Activated naive CD4-positive, alpha-beta T cell treated with anti-CD3 and anti-CD28 coated beads, Interleukin-2, amount 10 ng/mL, durations not matched to agents 7 days and 5 days (primary cell): ENCODE results near the gene HOTAIR.

ENCODE experiments used
- CTCF ChIA-PET: fragments of 350-600 bp; sonication (Branson Sonifier 250); formaldehyde crosslinking; loops from one replicate; lab custom pipeline; 2021; ENCODE audit warnings: antibody characterized with exemption; lab: Charles Lee
- DNase-seq: peaks from one replicate; pipeline ENCODE4 v3.0.0-alpha.2; 2020
- H3K27ac Mint-ChIP-seq: one replicate; pipeline ENCODE4 v1.8.0; 2021; ENCODE audit warnings: mild to moderate bottlenecking, moderate library complexity, mixed read lengths
- H3K27me3 Mint-ChIP-seq: one replicate; pipeline ENCODE4 v1.8.0; 2021; ENCODE audit warnings: mild to moderate bottlenecking, mixed read lengths
- H3K36me3 Mint-ChIP-seq: one replicate; pipeline ENCODE4 v1.8.0; 2021; ENCODE audit warnings: mixed read lengths
- H3K4me1 Mint-ChIP-seq: one replicate; pipeline ENCODE4 v1.8.0; 2021; ENCODE audit warnings: mixed read lengths
- H3K4me3 Mint-ChIP-seq: one replicate; pipeline ENCODE4 v1.8.0; 2021; ENCODE audit warnings: mild to moderate bottlenecking, moderate library complexity, mixed read lengths
- H3K9me3 Mint-ChIP-seq: one replicate; pipeline ENCODE4 v1.8.0; 2021; ENCODE audit warnings: mixed read lengths

Gene HOTAIR

GRCh38 chr12:54006559-54007220 lies 31.9 kb upstream of the HOTAIR start:
- H3K4me3 Mint-ChIP-seq = peak overlapping the region; percentile 67
- no peak for DNase-seq
- CTCF ChIA-PET = interaction anchor here (0.6 to 5.4 kb wide), 13 partner anchors 10 to 208 kb away, joined by 3 to 67 read pairs (median 8); partner anchors contain the start of genes HOXC5 and SMUG1
- H3K36me3 Mint-ChIP-seq = peaks cover 3% of the 10 kb centered on the region
- no peaks in the 10 kb centered on the region for H3K9me3 Mint-ChIP-seq
- peaks cover 100% of the 10 kb centered on the region for H3K27me3 Mint-ChIP-seq
- no peak overlapping the region for H3K27ac Mint-ChIP-seq
- peaks cover 22% of the 10 kb centered on the region for H3K4me1 Mint-ChIP-seq

GRCh38 chr12:54005853-54006558 lies 31.3 kb upstream of the HOTAIR start:
- CTCF ChIA-PET = interaction anchor here (0.7 to 5.4 kb wide), 20 partner anchors 9 to 212 kb away, joined by 3 to 67 read pairs (median 4); partner anchors contain the start of genes HOXC5 and SMUG1
- Mint-ChIP-seq H3K4me3 (peak overlapping the region; percentile 67), H3K9me3 (no peaks in the 10 kb centered on the region), H3K36me3 (peaks cover 3% of the 10 kb centered on the region), H3K27me3 (peaks cover 100% of the 10 kb centered on the region), H3K4me1 (peaks cover 19% of the 10 kb centered on the region), H3K27ac (no peak overlapping the region)
- peak; percentile 87 for DNase-seq

GRCh38 chr12:54005531-54005852 lies 30.7 kb upstream of the HOTAIR start:
- Mint-ChIP-seq H3K4me3 (no peak overlapping the region), H3K36me3 (peaks cover 3% of the 10 kb centered on the region), H3K27ac (no peak overlapping the region), H3K27me3 (peaks cover 100% of the 10 kb centered on the region), H3K9me3 (no peaks in the 10 kb centered on the region), H3K4me1 (peaks cover 19% of the 10 kb centered on the region)
- DNase-seq = no peak
- CTCF ChIA-PET = interaction anchor here (0.7 to 5.4 kb wide), 17 partner anchors 8 to 213 kb away, joined by 3 to 67 read pairs (median 4); partner anchors contain the start of genes HOXC5 and SMUG1

- CTCF ChIA-PET = interaction anchor here (0.8 to 5.4 kb wide), 15 partner anchors 9 to 213 kb away, joined by 3 to 67 read pairs (median 4); partner anchors contain the start of gene HOXC5
- H3K4me3 Mint-ChIP-seq = no peak overlapping the region
- peaks cover 100% of the 10 kb centered on the region for H3K27me3 Mint-ChIP-seq
- H3K9me3 Mint-ChIP-seq = no peaks in the 10 kb centered on the region
- H3K27ac Mint-ChIP-seq = no peak overlapping the region
- peaks cover 3% of the 10 kb centered on the region for H3K36me3 Mint-ChIP-seq
- no peak for DNase-seq
- H3K4me1 Mint-ChIP-seq = peaks cover 19% of the 10 kb centered on the region
These were observed 30.2 kb upstream of the HOTAIR start for GRCh38 chr12:54004841-54005530.

GRCh38 chr12:54004063-54004840 lies 29.5 kb upstream of the HOTAIR start:
- H3K27ac Mint-ChIP-seq = peak overlapping the region; percentile 62

GRCh38 chr12:54003625-54004024 lies 28.9 kb upstream of the HOTAIR start:
- Mint-ChIP-seq H3K36me3 (peaks cover 3% of the 10 kb centered on the region), H3K4me3 (no peak overlapping the region), H3K4me1 (peaks cover 14% of the 10 kb centered on the region), H3K27ac (no peak overlapping the region), H3K27me3 (peaks cover 100% of the 10 kb centered on the region), H3K9me3 (no peaks in the 10 kb centered on the region)
- CTCF ChIA-PET = interaction anchor here (0.6 to 2.9 kb wide), 9 partner anchors 14 to 213 kb away, joined by 3 to 10 read pairs (median 3); no protein-coding TSS in a partner anchor
- DNase-seq = no peak

More at GRCh38 chr12:54004063-54004840, 29.5 kb upstream of the HOTAIR start:
- CTCF ChIA-PET = interaction anchor here (0.6 to 5.4 kb wide), 12 partner anchors 9 to 212 kb away, joined by 3 to 67 read pairs (median 4); partner anchors contain the start of gene HOXC5
- Mint-ChIP-seq H3K4me3 (no peak overlapping the region), H3K4me1 (peaks cover 17% of the 10 kb centered on the region), H3K27me3 (peaks cover 100% of the 10 kb centered on the region), H3K9me3 (no peaks in the 10 kb centered on the region), H3K36me3 (peaks cover 3% of the 10 kb centered on the region)
- DNase-seq = no peak

GRCh38 chr12:54002915-54003389 lies 28.2 kb upstream of the HOTAIR start:
- Mint-ChIP-seq H3K36me3 (peaks cover 3% of the 10 kb centered on the region), H3K4me3 (no peak overlapping the region), H3K9me3 (no peaks in the 10 kb centered on the region), H3K27ac (no peak overlapping the region), H3K4me1 (peaks cover 14% of the 10 kb centered on the region), H3K27me3 (peaks cover 100% of the 10 kb centered on the region)
- no peak for DNase-seq
- CTCF ChIA-PET = interaction anchor here (0.8 kb wide), 1 partner anchor 15 kb away, joined by 3 read pairs; no protein-coding TSS in a partner anchor

- Mint-ChIP-seq H3K27ac (no peak overlapping the region), H3K27me3 (peaks cover 100% of the 10 kb centered on the region), H3K36me3 (peaks cover 3% of the 10 kb centered on the region), H3K4me3 (no peak overlapping the region), H3K4me1 (peaks cover 17% of the 10 kb centered on the region), H3K9me3 (no peaks in the 10 kb centered on the region)
- CTCF ChIA-PET = interaction anchor here (0.7 kb wide), 2 partner anchors 30 to 204 kb away, joined by 3 read pairs; partner anchors contain the start of gene HOXC5
- DNase-seq = no peak
These were observed 27.6 kb upstream of the HOTAIR start for GRCh38 chr12:54002278-54002914.

- Mint-ChIP-seq H3K4me1 (peaks cover 12% of the 10 kb centered on the region), H3K27me3 (peaks cover 100% of the 10 kb centered on the region), H3K4me3 (no peak overlapping the region), H3K36me3 (peaks cover 3% of the 10 kb centered on the region), H3K9me3 (no peaks in the 10 kb centered on the region), H3K27ac (peak overlapping the region; percentile 3)
- no peak for DNase-seq
- CTCF ChIA-PET = interaction anchor here (0.7 to 1.6 kb wide), 4 partner anchors 31 to 213 kb away, joined by 3 to 5 read pairs (median 3); partner anchors contain the start of gene HOXC5
These were observed 26.8 kb upstream of the HOTAIR start for GRCh38 chr12:54001283-54002187.

GRCh38 chr12:54000116-54001114 lies 25.7 kb upstream of the HOTAIR start, which contains the start of gene HOXC9:
TSS of gene HOXC9 (plus strand) at chr12:54000161. CDS start at chr12:54000189, 28 bp downstream.
- peak within 1 kb of the TSS; percentile 74 for H3K27ac Mint-ChIP-seq
- H3K4me1 Mint-ChIP-seq = peaks cover 13% of the 10 kb centered on the region
- no peaks in the 10 kb centered on the region for H3K36me3 Mint-ChIP-seq
- no peaks in the 10 kb centered on the region for H3K9me3 Mint-ChIP-seq
- no peak for DNase-seq
- CTCF ChIA-PET = interaction anchor here (0.8 to 1.6 kb wide), 2 partner anchors 35 to 214 kb away, joined by 3 to 5 read pairs; no protein-coding TSS in a partner anchor
- H3K4me3 Mint-ChIP-seq = peak within 1 kb of the TSS; percentile 37
- H3K27me3 Mint-ChIP-seq = peaks cover 100% of the 10 kb centered on the region

GRCh38 chr12:53999559-54000115 lies 24.9 kb upstream of the HOTAIR start:
- no peak for DNase-seq
- no peak overlapping the region for H3K4me3 Mint-ChIP-seq
- CTCF ChIA-PET = interaction anchor here (0.8 to 1.6 kb wide), 2 partner anchors 208 to 215 kb away, joined by 3 to 5 read pairs; no protein-coding TSS in a partner anchor
- peak overlapping the region; percentile 74 for H3K27ac Mint-ChIP-seq
- H3K36me3 Mint-ChIP-seq = no peaks in the 10 kb centered on the region
- H3K27me3 Mint-ChIP-seq = peaks cover 100% of the 10 kb centered on the region
- H3K9me3 Mint-ChIP-seq = no peaks in the 10 kb centered on the region
- H3K4me1 Mint-ChIP-seq = peaks cover 20% of the 10 kb centered on the region
